IgD-negative memory B cell (primary cell): ENCODE measurements around the gene GOT2. TPM values are rescaled to one million over a fixed set of nuclear protein-coding genes. Genes with fewer than 3 reads are reported as not detected.
A peak's percentile ranks its signal among the peaks of the same experiment; 100 is the strongest.
"Not testable (repeated sequence)": the region's sequence is repeated elsewhere in the genome, so short reads cannot be mapped to it uniquely, and the experiment has no call there.

Source experiments
- H3K27ac Mint-ChIP-seq, 3 donors: one replicate each; pipeline ENCODE4 v1.8.0; 2020 to 2022; ENCODE audit warnings: mild to moderate bottlenecking in 3 of 3, mixed read lengths in 3 of 3, moderate library complexity in 1 of 3
- H3K27me3 Mint-ChIP-seq: one replicate; pipeline ENCODE4 v1.8.0; 2021; ENCODE audit warnings: mixed read lengths
- H3K36me3 Mint-ChIP-seq: one replicate; pipeline ENCODE4 v1.8.0; 2020; ENCODE audit warnings: mild to moderate bottlenecking, mixed read lengths
- H3K4me1 Mint-ChIP-seq, 3 donors: one replicate each; pipeline ENCODE4 v1.8.0; 2020 to 2022; ENCODE audit warnings: mixed read lengths in 3 of 3, mild to moderate bottlenecking in 1 of 3
- H3K4me3 Mint-ChIP-seq, 4 donors: one replicate each; pipeline ENCODE4 v1.8.0; 2020 to 2022; ENCODE audit warnings: mild to moderate bottlenecking in 4 of 4, mixed read lengths in 4 of 4, moderate library complexity in 3 of 4
- H3K9me3 Mint-ChIP-seq, 3 donors: one replicate each; pipeline ENCODE4 v1.8.0; 2020 to 2021; ENCODE audit warnings: mixed read lengths in 3 of 3, mild to moderate bottlenecking in 1 of 3
- polyA plus RNA-seq: library from polyadenylated mRNA; unstranded; fragments of 300-500 nt; fragmentation: Illumina TruSeq; gene quantifications from one replicate; pipeline ENCODE4 v1.2.3, GENCODE V29; 2021

The GOT2 gene
- polyA plus RNA-seq, 1 donor from 2014 or later = 56.3 TPM

GRCh38 chr16:58684354-58685083 is 49.6 kb downstream of the GOT2 start, which contains the start of gene SLC38A7:
Gene SLC38A7 (minus strand): TSS chr16:58684770. CDS start chr16:58680126, 4,644 bp downstream.
- Mint-ChIP-seq H3K36me3 (peaks cover under 1% of the 10 kb centered on the region), H3K9me3 (no peaks in the 10 kb centered on the region), H3K27me3 (no peaks in the 10 kb centered on the region), H3K4me3 (peak within 1 kb of the TSS; percentile 89 to 96 (median 94)), H3K27ac (peak within 1 kb of the TSS in 2 of 3 donors; percentile 46 to 96), H3K4me1 (peaks cover 10 to 16% (median 11%) of the 10 kb centered on the region in 3 donors)

DNA sequence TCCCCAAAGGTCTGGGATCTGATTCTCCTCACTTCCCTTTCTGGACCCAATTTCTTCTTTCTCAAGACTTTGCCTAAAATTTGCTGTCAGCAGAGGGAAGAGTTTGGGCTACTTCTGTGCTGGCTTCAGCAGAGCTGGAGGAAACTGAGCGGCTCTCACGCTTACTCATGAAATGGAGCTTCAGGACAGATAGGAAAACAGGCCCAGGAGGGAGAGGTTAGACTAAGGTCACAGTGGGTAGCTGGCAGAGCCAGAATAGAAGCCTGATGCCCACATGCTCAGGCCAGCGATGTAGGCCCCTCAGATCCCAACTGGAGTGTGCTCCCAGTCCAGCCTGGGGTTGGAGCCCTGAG is 50.1 kb downstream of the GOT2 start:
- Mint-ChIP-seq H3K4me1 (peaks cover 10 to 16% (median 11%) of the 10 kb centered on the region in 3 donors), H3K4me3 (peak overlapping the region; percentile 89 to 96 (median 94)), H3K9me3 (no peaks in the 10 kb centered on the region), H3K27ac (peak overlapping the region in 2 of 3 donors; percentile 46 to 96), H3K27me3 (no peaks in the 10 kb centered on the region), H3K36me3 (peaks cover 3% of the 10 kb centered on the region)

DNA sequence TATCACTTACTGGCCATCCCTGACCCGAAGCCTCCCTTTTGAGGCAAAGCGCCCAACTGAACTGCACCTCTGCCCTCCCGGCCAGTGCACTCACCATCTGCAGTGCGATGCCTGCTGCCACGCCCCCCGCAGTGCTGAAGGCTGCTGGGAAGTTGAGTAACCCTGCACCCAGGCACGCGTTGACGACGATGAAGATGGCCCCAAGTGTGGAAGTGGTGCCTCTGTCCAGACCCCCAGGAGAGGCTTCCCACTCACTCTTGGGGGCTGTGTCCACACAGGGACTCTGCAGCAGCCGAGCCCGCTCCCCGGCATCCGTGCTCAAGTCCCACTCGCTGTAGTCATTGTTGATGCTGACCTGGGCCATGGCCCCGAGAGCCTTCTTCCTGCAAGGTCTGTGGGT is 54.4 kb downstream of the GOT2 start:
- no peak overlapping the region for H3K27ac Mint-ChIP-seq
- no peaks in the 10 kb centered on the region for H3K27me3 Mint-ChIP-seq
- no peaks in the 10 kb centered on the region for H3K9me3 Mint-ChIP-seq
- peaks cover 8 to 14% (median 12%) of the 10 kb centered on the region in 3 donors for H3K4me1 Mint-ChIP-seq
- peak overlapping the region in 1 of 4 donors; percentile 67 for H3K4me3 Mint-ChIP-seq
- H3K36me3 Mint-ChIP-seq = peaks cover 5% of the 10 kb centered on the region

DNA sequence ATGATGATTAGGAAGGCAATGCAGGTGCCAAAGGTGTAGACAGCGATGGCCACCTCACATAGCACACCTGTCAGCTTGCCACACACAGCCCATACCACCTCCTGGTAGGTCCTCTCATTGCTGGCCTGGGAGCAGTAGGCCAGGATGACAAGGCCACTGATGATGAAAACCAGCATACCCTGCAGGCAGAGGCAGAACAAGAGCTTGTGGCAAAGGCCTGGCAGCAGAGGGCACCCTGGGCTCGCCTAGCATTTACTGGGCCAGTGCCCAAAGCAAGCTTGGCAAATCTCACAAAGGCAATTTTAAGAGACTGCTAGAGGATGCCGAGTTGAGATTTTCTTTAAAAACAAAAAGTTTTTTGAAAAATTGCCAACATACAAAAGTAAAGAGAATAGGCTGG is 55.4 kb downstream of the GOT2 start:
- no peak overlapping the region for H3K4me3 Mint-ChIP-seq
- peaks cover 1 to 8% (median 5%) of the 10 kb centered on the region in 3 donors for H3K4me1 Mint-ChIP-seq
- H3K27ac Mint-ChIP-seq = no peak overlapping the region
- no peaks in the 10 kb centered on the region for H3K27me3 Mint-ChIP-seq
- H3K9me3 Mint-ChIP-seq = no peaks in the 10 kb centered on the region
- peaks cover 7% of the 10 kb centered on the region for H3K36me3 Mint-ChIP-seq

GRCh38 chr16:58678269-58678668 is 55.8 kb downstream of the GOT2 start:
- Mint-ChIP-seq H3K4me3 (no peak overlapping the region), H3K9me3 (no peaks in the 10 kb centered on the region), H3K27me3 (no peaks in the 10 kb centered on the region), H3K4me1 (peaks cover 0 to 4% (median 3%) of the 10 kb centered on the region in 3 donors), H3K36me3 (peaks cover 7% of the 10 kb centered on the region), H3K27ac (no peak overlapping the region)

GRCh38 chr16:58670946-58671583 is 63.1 kb downstream of the GOT2 start:
- H3K36me3 Mint-ChIP-seq = peaks cover 19% of the 10 kb centered on the region
- peaks cover 0 to 1% (median 0%) of the 10 kb centered on the region in 3 donors for H3K9me3 Mint-ChIP-seq
- no peak overlapping the region for H3K27ac Mint-ChIP-seq

DNA sequence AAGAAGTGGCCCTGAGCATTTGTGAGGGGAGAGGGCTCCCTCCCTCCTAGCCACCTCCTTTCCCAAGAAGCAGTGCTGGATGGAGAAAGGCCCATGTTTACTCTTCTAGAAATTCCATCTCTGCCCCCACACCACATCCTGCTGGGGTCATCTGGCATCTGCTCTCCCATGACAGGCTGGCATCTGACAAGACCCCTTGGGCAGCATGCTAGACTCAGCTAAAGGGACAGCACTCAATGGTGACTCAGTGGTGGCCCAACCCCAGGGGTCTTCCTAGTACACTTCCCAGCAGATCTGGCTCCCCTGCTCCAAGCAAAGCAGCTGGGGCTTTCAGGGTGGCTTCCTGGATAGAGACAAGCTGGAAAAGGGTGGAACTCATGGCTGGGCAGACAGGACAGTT is 63.9 kb downstream of the GOT2 start:
- Mint-ChIP-seq H3K4me3 (no peak overlapping the region), H3K27ac (no peak overlapping the region), H3K9me3 (peaks cover 0 to 1% (median 0%) of the 10 kb centered on the region in 3 donors), H3K27me3 (no peaks in the 10 kb centered on the region), H3K36me3 (peaks cover 22% of the 10 kb centered on the region), H3K4me1 (no peaks in the 10 kb centered on the region)

More at GRCh38 chr16:58670946-58671583, 63.1 kb downstream of the GOT2 start:
- Mint-ChIP-seq H3K4me1 (no peaks in the 10 kb centered on the region), H3K27me3 (no peaks in the 10 kb centered on the region), H3K4me3 (peak overlapping the region in 1 of 4 donors; percentile 12)

- Mint-ChIP-seq H3K36me3 (peaks cover 11% of the 10 kb centered on the region), H3K4me1 (no peaks in the 10 kb centered on the region), H3K27ac (no peak overlapping the region), H3K4me3 (no peak overlapping the region), H3K9me3 (peaks cover 0 to 1% (median 0%) of the 10 kb centered on the region in 3 donors), H3K27me3 (no peaks in the 10 kb centered on the region)
Observed at GRCh38 chr16:58665200-58665599, 68.9 kb downstream of the GOT2 start.

DNA sequence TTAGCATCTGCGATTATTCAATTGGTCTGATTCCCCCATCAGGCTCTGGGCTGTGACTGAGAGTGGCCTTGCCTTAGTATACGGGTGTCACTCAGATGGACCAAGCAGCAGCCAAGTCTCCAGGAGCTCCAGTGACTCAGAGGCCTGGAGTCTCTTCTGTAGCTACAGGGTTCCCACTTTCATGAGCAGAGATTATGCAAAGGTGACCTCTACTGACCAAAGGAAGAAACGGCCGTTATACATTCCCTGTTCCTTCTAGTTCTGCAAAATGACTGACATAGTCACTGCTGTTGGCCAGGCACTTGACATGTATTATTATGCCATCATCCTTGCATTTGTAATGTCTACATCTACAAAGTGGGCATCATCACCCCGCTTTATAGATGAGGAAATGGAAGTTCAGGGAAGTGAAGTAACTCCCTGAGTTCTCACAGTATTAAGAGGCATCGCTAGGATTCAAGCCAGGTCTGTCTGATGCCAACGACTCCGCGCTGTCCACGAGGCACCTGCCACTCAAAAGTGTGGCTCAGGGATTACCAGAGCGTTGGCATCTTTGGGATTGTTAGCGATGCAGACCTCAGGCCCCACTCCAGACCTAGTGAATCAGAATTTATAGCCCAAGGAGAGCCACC is 72.8 kb downstream of the GOT2 start:
- Mint-ChIP-seq H3K27me3 (no peaks in the 10 kb centered on the region), H3K9me3 (no peaks in the 10 kb centered on the region), H3K4me3 (no peak overlapping the region), H3K27ac (peak overlapping the region in 1 of 3 donors; percentile 71), H3K4me1 (no peaks in the 10 kb centered on the region), H3K36me3 (peaks cover 5% of the 10 kb centered on the region)

GRCh38 chr16:58659911-58660310 is 74.2 kb downstream of the GOT2 start:
- H3K36me3 Mint-ChIP-seq, H3K27ac Mint-ChIP-seq, H3K4me1 Mint-ChIP-seq, H3K27me3 Mint-ChIP-seq, H3K4me3 Mint-ChIP-seq, H3K9me3 Mint-ChIP-seq: not testable (repeated sequence)

- Mint-ChIP-seq H3K27ac (no peak overlapping the region), H3K36me3 (peaks cover 1% of the 10 kb centered on the region), H3K4me3 (no peak overlapping the region), H3K9me3 (no peaks in the 10 kb centered on the region), H3K4me1 (no peaks in the 10 kb centered on the region), H3K27me3 (no peaks in the 10 kb centered on the region)
Observed at GRCh38 chr16:58658796-58659211, 75.3 kb downstream of the GOT2 start.

Other genes with a start within 250 kb of the GOT2 start
- gene NDRG4, start 234.2 kb downstream of the GOT2 start, polyA plus RNA-seq = 0.81 TPM
- 12.4 TPM for gene SETD6, start 218.8 kb downstream of the GOT2 start, polyA plus RNA-seq
- 80.9 TPM for gene CNOT1, start 104.5 kb downstream of the GOT2 start, polyA plus RNA-seq
- gene SLC38A7, start 49.5 kb downstream of the GOT2 start, polyA plus RNA-seq = 7.7 TPM